H1 (cell line): ENCODE data around the gene TTC33. TPM values are rescaled to one million over a fixed set of nuclear protein-coding genes. Genes with fewer than 3 reads are reported as not detected.

Experiments used
- CTCF ChIA-PET: fragments of 300-600 bp; sonication (Branson Sonifier 250); formaldehyde crosslinking; loops from one replicate; lab custom pipeline; 2021; ENCODE audit not compliant: partially characterized antibody; lab: Charles Lee
- POLR2A ChIA-PET: fragments of 300-600 bp; sonication (Branson Sonifier 250); formaldehyde crosslinking; loops from one replicate; lab custom pipeline; 2021; ENCODE audit warnings: inconsistent platforms; ENCODE audit not compliant: partially characterized antibody; lab: Charles Lee
- DNase-seq, 2 experiments: peaks; one replicate each; pipeline versions ENCODE4 v3.0.0 to v3.0.0-alpha.2; 2010 to 2022; ENCODE audit warnings: low spot score in 2 of 2, low read depth in 1 of 2, mixed read lengths in 1 of 2
- FAIRE-seq: peaks from 2 replicates; lab custom pipeline; 2011; peaks lifted over from hg19 to GRCh38; lab: Jason Lieb, UNC
- H2AFZ ChIP-seq: 2 replicates; pipeline ENCODE4 v1.8.1; 2012; ENCODE audit warnings: low read length, inconsistent platforms
- H2AK5ac ChIP-seq: 2 replicates; pipeline ENCODE4 v1.6.1; 2013; ENCODE audit warnings: low read depth, low read length
- H2BK120ac ChIP-seq: replicated peaks from 2 replicates; pipeline ENCODE3; 2013; ENCODE audit warnings: low read depth, low read length, inconsistent platforms
- H2BK12ac ChIP-seq: 2 replicates; pipeline ENCODE4 v1.6.1; 2013; ENCODE audit warnings: low read depth, low read length
- H2BK15ac ChIP-seq: 2 replicates; pipeline ENCODE4 v1.6.1; 2013; ENCODE audit warnings: low read length
- H2BK20ac ChIP-seq: 2 replicates; pipeline ENCODE4 v1.6.1; 2013; ENCODE audit warnings: low read length
- H2BK5ac ChIP-seq: 2 replicates; pipeline ENCODE4 v1.6.1; 2013; ENCODE audit warnings: low read depth, low read length
- H3K14ac ChIP-seq: 2 replicates; pipeline ENCODE4 v1.6.1; 2013; ENCODE audit warnings: inconsistent platforms; ENCODE audit not compliant: insufficient read length
- H3K18ac ChIP-seq: 2 replicates; pipeline ENCODE4 v1.6.1; 2013; ENCODE audit warnings: low read length; ENCODE audit errors: extremely low read depth
- H3K23ac ChIP-seq: 2 replicates; pipeline ENCODE4 v1.6.1; 2013; ENCODE audit warnings: inconsistent platforms; ENCODE audit not compliant: insufficient read length
- H3K23me2 ChIP-seq: 2 replicates; pipeline ENCODE4 v1.6.1; 2013; ENCODE audit warnings: low read depth, low read length
- H3K27ac ChIP-seq: 2 replicates; pipeline ENCODE4 v1.6.1; 2011; ENCODE audit warnings: low read depth, low read length, inconsistent platforms
- H3K27me3 ChIP-seq, 4 experiments: replicated peaks in 1 of 4; 1 replicate in 1 of 4; 2 replicates in 3 of 4; pipeline versions ENCODE4 v1.6.1 to v1.8.1; 2011 to 2013; ENCODE audit warnings: low read length in 3 of 4, mild to moderate bottlenecking in 3 of 4, inconsistent platforms in 2 of 4, mixed read lengths in 2 of 4, moderate library complexity in 1 of 4; ENCODE audit not compliant: control insufficient read depth in 3 of 4, insufficient read depth in 3 of 4; ENCODE audit errors: extremely low read depth in 1 of 4
- H3K36me3 ChIP-seq, 4 experiments: 2 replicates each; pipeline versions ENCODE4 v1.6.1 to v1.8.1; 2011 to 2013; ENCODE audit warnings: mild to moderate bottlenecking in 4 of 4, low read length in 3 of 4, moderate library complexity in 2 of 4, control low read depth in 1 of 4, inconsistent platforms in 1 of 4; ENCODE audit not compliant: insufficient read depth in 4 of 4, control insufficient read depth in 2 of 4
- H3K4ac ChIP-seq: replicated peaks from 2 replicates; pipeline ENCODE3; 2013; ENCODE audit warnings: low read length, low read depth, mixed read lengths, inconsistent platforms; ENCODE audit not compliant: insufficient read length
- H3K4me1 ChIP-seq, 4 experiments: replicated peaks in 1 of 4; 1 replicate in 1 of 4; 2 replicates in 3 of 4; pipeline versions ENCODE4 v1.6.1 to v1.8.1; 2011 to 2013; ENCODE audit warnings: low read length in 3 of 4, inconsistent platforms in 2 of 4, mixed read lengths in 1 of 4; ENCODE audit not compliant: insufficient read depth in 4 of 4, control insufficient read depth in 3 of 4
- H3K4me2 ChIP-seq, 2 experiments: 2 replicates each; pipeline versions ENCODE4 v1.6.1 to v1.8.1; 2011 to 2013; ENCODE audit warnings: low read depth in 2 of 2, low read length in 2 of 2, control low read depth in 1 of 2, inconsistent platforms in 1 of 2, mild to moderate bottlenecking in 1 of 2; ENCODE audit not compliant: insufficient read depth in 1 of 2
- H3K4me3 ChIP-seq, 4 experiments: fragments of 200-600, 300-600 bp in 1 of 4; sonication (generic), shearing (Covaris generic), sonication (Bioruptor Twin) in 1 of 4; 2 replicates each; pipeline versions ENCODE4 v1.5.1 to v1.8.1; 2011 to 2016; ENCODE audit warnings: low read length in 4 of 4, low read depth in 3 of 4, control low read depth in 2 of 4, inconsistent platforms in 2 of 4, mild to moderate bottlenecking in 2 of 4, mixed read lengths in 1 of 4, moderate library complexity in 1 of 4; ENCODE audit not compliant: insufficient read depth in 2 of 4; ENCODE audit errors: extremely low read depth in 1 of 4
- H3K56ac ChIP-seq: replicated peaks from 2 replicates; pipeline ENCODE3; 2013; ENCODE audit warnings: low read depth, mild to moderate bottlenecking, mixed read lengths, low read length, inconsistent platforms; ENCODE audit not compliant: insufficient read length
- H3K79me1 ChIP-seq: 2 replicates; pipeline ENCODE4 v1.6.1; 2013; ENCODE audit warnings: low read depth, low read length, control low read depth
- H3K79me2 ChIP-seq, 2 experiments: 2 replicates each; pipeline versions ENCODE4 v1.6.1 to v1.8.1; 2012 to 2013; ENCODE audit warnings: low read length in 2 of 2, mild to moderate bottlenecking in 2 of 2, inconsistent platforms in 1 of 2; ENCODE audit not compliant: insufficient read depth in 2 of 2, control insufficient read depth in 1 of 2
- H3K9ac ChIP-seq, 4 experiments: replicated peaks in 1 of 4; 1 replicate in 1 of 4; 2 replicates in 3 of 4; pipeline versions ENCODE4 v1.6.1 to v1.8.1; 2011 to 2013; ENCODE audit warnings: low read depth in 3 of 4, low read length in 3 of 4, control low read depth in 2 of 4, mild to moderate bottlenecking in 2 of 4, moderate library complexity in 2 of 4, inconsistent platforms in 1 of 4; ENCODE audit errors: extremely low read depth in 1 of 4
- H3K9me3 ChIP-seq, 2 experiments: 2 replicates each; pipeline versions ENCODE4 v1.6.1 to v1.8.1; 2012 to 2013; ENCODE audit warnings: mild to moderate bottlenecking in 2 of 2, moderate library complexity in 2 of 2, control low read depth in 1 of 2, inconsistent platforms in 1 of 2, low read depth in 1 of 2, low read length in 1 of 2, mixed read lengths in 1 of 2; ENCODE audit not compliant: insufficient read depth in 2 of 2
- H4K20me1 ChIP-seq, 2 experiments: replicated peaks in 1 of 2; 2 replicates each; pipeline versions ENCODE3 to v1.8.1; 2011 to 2013; ENCODE audit warnings: inconsistent platforms in 2 of 2, low read length in 2 of 2, mild to moderate bottlenecking in 1 of 2; ENCODE audit not compliant: insufficient read depth in 2 of 2, control insufficient read depth in 1 of 2
- H4K5ac ChIP-seq: 2 replicates; pipeline ENCODE4 v1.6.1; 2013; ENCODE audit warnings: low read length, low read depth, mixed read lengths, inconsistent platforms; ENCODE audit not compliant: insufficient read length
- H4K8ac ChIP-seq: 2 replicates; pipeline ENCODE4 v1.8.0; 2013; ENCODE audit warnings: mild to moderate bottlenecking, moderate library complexity, low read length, inconsistent platforms; ENCODE audit not compliant: insufficient read depth; ENCODE audit errors: extremely low read depth
- H4K91ac ChIP-seq: replicated peaks from 2 replicates; pipeline ENCODE3; 2013; ENCODE audit warnings: low read length, mixed read lengths, inconsistent platforms; ENCODE audit not compliant: insufficient read length
- ASH2L ChIP-seq: fragments of 200-600, 300-600 bp; sonication (generic); IDR thresholded peaks from one replicate; pipeline ENCODE4 v1.7.1; 2017; ENCODE audit warnings: low read length
- BACH1 ChIP-seq: IDR thresholded peaks from 2 replicates; pipeline ENCODE4 v1.6.1; 2012; ENCODE audit warnings: low read length, improper control_type of control experiment
- FOSL1 ChIP-seq: IDR thresholded peaks from 2 replicates; pipeline ENCODE4 v1.6.1; 2011; ENCODE audit warnings: mild to moderate bottlenecking, low read depth, low read length, moderate library complexity; ENCODE audit not compliant: insufficient read depth
- HDAC2 ChIP-seq, 2 experiments: fragments of 300-600 bp in 1 of 2; sonication (generic) in 1 of 2; IDR thresholded peaks; 2 replicates each; pipeline ENCODE4 v1.6.1; 2011 to 2012; ENCODE audit warnings: low read depth in 2 of 2, low read length in 2 of 2, mild to moderate bottlenecking in 2 of 2, moderate library complexity in 2 of 2, borderline replicate concordance in 1 of 2, inconsistent platforms in 1 of 2
- PHF8 ChIP-seq: fragments of 200-600 bp; sonication (generic); conservative IDR thresholded peaks from 2 replicates; pipeline ENCODE4 v1.7.1; 2012; ENCODE audit warnings: low read depth, mild to moderate bottlenecking, inconsistent platforms, low read length, moderate library complexity
- POLR2A ChIP-seq, 2 experiments: IDR thresholded peaks; 1 replicate in 1 of 2; 2 replicates in 1 of 2; pipeline ENCODE4 v1.6.1; 2011; ENCODE audit warnings: low read depth in 2 of 2, low read length in 2 of 2, mild to moderate bottlenecking in 2 of 2; ENCODE audit errors: control extremely low read depth in 1 of 2
- POLR2AphosphoS5 ChIP-seq: IDR thresholded peaks from 2 replicates; pipeline ENCODE4 v1.6.1; 2011; ENCODE audit warnings: low read depth, low read length
- SIN3A ChIP-seq, 2 experiments: IDR thresholded peaks in 1 of 2; conservative IDR thresholded peaks in 1 of 2; 2 replicates each; pipeline ENCODE4 v1.6.1; 2011 to 2012; ENCODE audit warnings: low read length in 2 of 2, improper control_type of control experiment in 1 of 2, low read depth in 1 of 2, mild to moderate bottlenecking in 1 of 2
- TAF7 ChIP-seq: optimal IDR thresholded peaks from 2 replicates; pipeline ENCODE3; 2011; ENCODE audit warnings: low read depth, mild to moderate bottlenecking, inconsistent platforms, low read length, moderate library complexity, borderline replicate concordance
- TCF12 ChIP-seq: IDR thresholded peaks from 2 replicates; pipeline ENCODE4 v1.6.1; 2011; ENCODE audit warnings: low read depth, mild to moderate bottlenecking, low read length
- TEAD4 ChIP-seq: IDR thresholded peaks from 2 replicates; pipeline ENCODE4 v1.6.1; 2012; ENCODE audit warnings: low read depth, low read length, inconsistent platforms, mixed read lengths
- WGBS, 2 experiments: shearing (Covaris generic) in 1 of 2; methylation state at CpG; one replicate each; pipeline versions ENCODE4 v1.1.6 to v1.1.7; 2013 to 2015; ENCODE audit warnings: low lambda C conversion rate in 2 of 2, mixed read lengths in 2 of 2, inconsistent platforms in 1 of 2, low coverage in 1 of 2, missing lambda C conversion rate in 1 of 2; ENCODE audit not compliant: insufficient replicate concordance in 2 of 2, insufficient coverage in 1 of 2, insufficient read length in 1 of 2; ENCODE audit errors: extremely low coverage in 1 of 2, missing lambda C conversion rate in 1 of 2; 5-methylcytosine and 5-hydroxymethylcytosine counted together
- polyA plus RNA-seq, 7 experiments: library from polyadenylated mRNA; depleted of rRNA in 3 of 7; stranded (reverse) in 5 of 7; unstranded in 2 of 7; fragments of >200 nt in 5 of 7; fragments of 200-250 nt in 2 of 7; gene quantifications; 1 replicate in 5 of 7; 2 replicates in 1 of 7; 4 replicates in 1 of 7; pipeline versions ENCODE4 v1.2.1 to v1.2.3, GENCODE V29; 2011 to 2013; ENCODE audit warnings: missing spikeins in 2 of 7, mixed read lengths in 2 of 7
- total RNA-seq: library from RNA; stranded (reverse); fragmentation: NEBNext Ultra II Directional; extraction: Animal tissue kit (Norgen Biotek cat#: 25700); gene quantifications from 2 replicates; pipeline ENCODE4 v1.2.1, GENCODE V29; 2021

Gene TTC33
- total and polyA plus RNA-seq, 2 of the 8 experiments (the other 6 are each of a cell fraction or from before 2014, with no cell fraction given) = 1.2 to 12.6 TPM

DNA sequence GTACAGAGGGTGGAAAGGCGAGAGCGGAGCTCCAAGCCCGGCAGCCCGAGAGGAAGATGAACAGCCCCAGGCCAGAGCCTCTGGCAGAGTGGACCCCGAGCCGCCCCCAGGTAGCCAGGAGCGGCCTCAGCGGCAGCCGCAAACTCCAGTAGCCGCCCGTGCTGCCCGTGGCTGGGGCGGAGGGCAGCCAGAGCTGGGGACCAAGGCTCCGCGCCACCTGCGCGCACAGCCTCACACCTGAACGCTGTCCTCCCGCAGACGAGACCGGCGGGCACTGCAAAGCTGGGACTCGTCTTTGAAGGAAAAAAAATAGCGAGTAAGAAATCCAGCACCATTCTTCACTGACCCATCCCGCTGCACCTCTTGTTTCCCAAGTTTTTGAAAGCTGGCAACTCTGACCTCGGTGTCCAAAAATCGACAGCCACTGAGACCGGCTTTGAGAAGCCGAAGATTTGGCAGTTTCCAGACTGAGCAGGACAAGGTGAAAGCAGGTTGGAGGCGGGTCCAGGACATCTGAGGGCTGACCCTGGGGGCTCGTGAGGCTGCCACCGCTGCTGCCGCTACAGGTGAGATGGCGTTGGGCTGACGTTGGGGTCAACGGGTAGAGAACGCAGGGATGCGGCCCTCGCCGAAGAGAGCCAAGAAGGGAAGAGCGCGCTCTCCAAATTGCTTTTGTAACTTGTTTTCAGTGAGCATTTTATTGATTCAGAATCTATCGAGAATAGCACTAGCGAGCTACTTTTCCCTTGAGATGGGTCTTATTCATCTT lies 75.7 kb downstream of the TTC33 start, which contains the start of gene PTGER4:
Gene PTGER4, plus strand, starts transcription at position 3 of the 769 bp plus-strand sequence. CDS start 1,079 bp downstream, outside the sequence.
- ChIA-PET CTCF (interaction anchor here (0.8 to 1.4 kb wide), 4 partner anchors 20 to 965 kb away, joined by 3 read pairs; no protein-coding TSS in a partner anchor), POLR2A (interaction anchor here (1.4 kb wide), 1 partner anchor 150 kb away, joined by 4 read pairs; no protein-coding TSS in a partner anchor)
- Histone ChIP-seq H3K14ac (no peak within 1 kb of the TSS), H3K56ac (no peak within 1 kb of the TSS), H4K91ac (no peak within 1 kb of the TSS), H3K4me1 (peaks cover 5 to 18% (median 14%) of the 10 kb centered on the region in 4 experiments), H2BK15ac (0 out of 2 replicates have a peak within 1 kb of the TSS, but pooled peaks have one; percentile 18), H3K79me2 (no peaks in the 10 kb centered on the region), H3K4me3 (peak within 1 kb of the TSS; percentile 63 to 84 (median 78)), H3K9ac (peak within 1 kb of the TSS in 2 of 4 experiments; percentile 35 to 68; a peak in 4 of 7 replicates), H2AFZ (peak within 1 kb of the TSS; percentile 90), H4K20me1 (peaks cover 3 to 5% of the 10 kb centered on the region in 2 experiments), H3K4ac (no peak within 1 kb of the TSS), H3K27ac (no peak within 1 kb of the TSS; the same call in 1 of the 2 replicates), H3K27me3 (peaks cover 23 to 38% (median 29%) of the 10 kb centered on the region in 4 experiments), H3K23ac (no peak within 1 kb of the TSS), H3K79me1 (no peaks in the 10 kb centered on the region), H2BK120ac (no peak within 1 kb of the TSS), H2BK5ac (no peak within 1 kb of the TSS), H3K36me3 (no peaks in the 10 kb centered on the region), H4K8ac (peak within 1 kb of the TSS; percentile 36), H2AK5ac (0 out of 2 replicates have a peak within 1 kb of the TSS, but pooled peaks have one; percentile 54), H4K5ac (no peak within 1 kb of the TSS), H2BK12ac (no peak within 1 kb of the TSS; the same call in 1 of the 2 replicates), H3K23me2 (peaks cover 21% of the 10 kb centered on the region), H3K18ac (0 out of 2 replicates have a peak within 1 kb of the TSS, but pooled peaks have one; percentile 39), H2BK20ac (no peak within 1 kb of the TSS), H3K9me3 (no peaks in the 10 kb centered on the region; a peak in 1 of 4 replicates), H3K4me2 (peak within 1 kb of the TSS; percentile 95 to 99)
- 5% methylated on average over 44 of the region's 44 CpGs; no CpG with 5 or more reads in 1 of the 2 experiments for WGBS, 2 experiments
- FAIRE-seq = no peak
- DNase-seq = no peak
- TF ChIP-seq PHF8 = 0 out of 2 replicates have a peak, but pooled peaks have one; percentile 42
- TF ChIP-seq TEAD4 = no peak
- TF ChIP-seq SIN3A (conservative IDR thresholded peaks at IDR 0.05 in 1 of 2, IDR thresholded peaks at IDR 0.05 in 1 of 2; ENCODE audit: low read depth in 1 of 2, low read length in 2 of 2) = no peak
- TF ChIP-seq HDAC2 (IDR thresholded peaks at IDR 0.05; ENCODE audit: borderline replicate concordance in 1 of 2, low read depth in 2 of 2, low read length in 2 of 2) = no peak
- TF ChIP-seq TCF12 = no peak
- TF ChIP-seq FOSL1 = no peak
- peak in 1 of 2 experiments; percentile 39; a peak in 1 of 3 replicates for TF ChIP-seq POLR2A (IDR thresholded peaks at IDR 0.05; ENCODE audit: control extremely low read depth in 1 of 2, low read depth in 2 of 2, low read length in 2 of 2)
- TF ChIP-seq POLR2AphosphoS5 = no peak
- peak; percentile 54 for TF ChIP-seq ASH2L
- no peak for TF ChIP-seq BACH1
- peak; percentile 12 for TF ChIP-seq TAF7
